ENCODE results near the gene TNFSF15. TPM values are rescaled to one million over a fixed set of nuclear protein-coding genes. Genes with fewer than 3 reads are reported as not detected.

The TNFSF15 gene
- total and polyA plus RNA-seq, 2 experiments from 2014 or later: under 0.01 TPM; not detected in 1

DNA sequence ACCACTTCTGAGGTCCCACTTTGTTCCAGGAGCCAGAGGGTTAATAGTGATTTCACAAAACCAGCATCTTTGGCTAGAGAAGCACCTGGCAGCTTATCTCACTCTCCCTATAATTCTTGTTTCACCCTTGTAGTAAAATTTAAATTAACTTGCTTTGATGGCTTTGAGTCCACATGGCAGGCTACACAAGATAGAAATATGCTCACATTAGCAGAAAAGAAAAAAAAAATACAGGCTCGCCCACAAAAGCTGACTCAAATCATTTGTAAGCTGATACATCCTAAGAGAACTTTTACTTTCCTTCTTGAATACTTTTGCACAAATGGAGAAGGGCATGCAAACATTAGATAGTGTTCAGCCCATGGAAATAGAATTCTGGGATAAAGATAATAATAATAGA lies 36.2 kb downstream of the TNFSF15 start:
- Histone ChIP-seq H3K4me2 (ENCODE audit: unreplicated experiment) (no peak overlapping the region), H3K27ac (no peak overlapping the region), H3K9me3 (ENCODE audit: low read depth) (no peaks in the 10 kb centered on the region), H3K9ac (no peak overlapping the region), H3K36me3 (ENCODE audit: low read depth) (no peaks in the 10 kb centered on the region), H4K20me1 (ENCODE audit: insufficient read depth) (no peaks in the 10 kb centered on the region), H3K27me3 (replicated peaks; ENCODE audit: insufficient read depth) (peaks cover 5% of the 10 kb centered on the region; the same call in 1 of the 2 replicates), H2AFZ (no peak overlapping the region), H3K9me2 (ENCODE audit: insufficient read depth) (no peaks in the 10 kb centered on the region), H3K4me3 (no peak overlapping the region), H3K79me2 (ENCODE audit: insufficient read depth) (no peaks in the 10 kb centered on the region), H3K4me1 (ENCODE audit: insufficient read depth) (no peaks in the 10 kb centered on the region), H3F3A (ENCODE audit: insufficient read depth) (no peaks in the 10 kb centered on the region)
- in situ Hi-C loops (cut with MboI): no loop called here
- peak; percentile 63 for DNase-seq
- TF ChIP-seq EZH2 (IDR thresholded peaks at IDR 0.05; ENCODE audit: insufficient read depth, poor library complexity, severe bottlenecking) (no peak), EZH2phosphoT487 (IDR thresholded peaks at IDR 0.05; ENCODE audit: insufficient read depth, low read depth) (no peak)
- WGBS, 2 experiments (ENCODE audit: low coverage in 1 of 2, low lambda C conversion rate in 2 of 2, missing lambda C conversion rate in 2 of 2): 3 to 16% methylated on average over 1 of the region's 1 CpG

GRCh38 chr9:114763220-114763619 lies 42.6 kb downstream of the TNFSF15 start:
- DNase-seq: no peak
- H3K4me2 ChIP-seq (ENCODE audit: unreplicated experiment): no peak overlapping the region
- H3K36me3 ChIP-seq (ENCODE audit: low read depth): no peaks in the 10 kb centered on the region
- H3K4me3 ChIP-seq: no peak overlapping the region
- H3K27ac ChIP-seq: no peak overlapping the region
- 75 to 82% methylated on average over 4 of the region's 4 CpGs for WGBS, 2 experiments (ENCODE audit: low coverage in 1 of 2, low lambda C conversion rate in 2 of 2, missing lambda C conversion rate in 2 of 2)
- H2AFZ ChIP-seq: no peak overlapping the region
- H3K27me3 ChIP-seq (replicated peaks; ENCODE audit: insufficient read depth): peaks cover 13% of the 10 kb centered on the region; the same call in 1 of the 2 replicates
- no peaks in the 10 kb centered on the region for H3K79me2 ChIP-seq (ENCODE audit: insufficient read depth)
- H3K9me3 ChIP-seq (ENCODE audit: low read depth): no peaks in the 10 kb centered on the region
- H3F3A ChIP-seq (ENCODE audit: insufficient read depth): no peaks in the 10 kb centered on the region
- no peaks in the 10 kb centered on the region for H4K20me1 ChIP-seq (ENCODE audit: insufficient read depth)
- no peaks in the 10 kb centered on the region for H3K4me1 ChIP-seq (ENCODE audit: insufficient read depth)
- TF ChIP-seq EZH2 (IDR thresholded peaks at IDR 0.05; ENCODE audit: insufficient read depth, poor library complexity, severe bottlenecking) (no peak), EZH2phosphoT487 (IDR thresholded peaks at IDR 0.05; ENCODE audit: insufficient read depth, low read depth) (no peak)
- in situ Hi-C loops (cut with MboI): no loop called here
- H3K9ac ChIP-seq: no peak overlapping the region
- no peaks in the 10 kb centered on the region for H3K9me2 ChIP-seq (ENCODE audit: insufficient read depth)

- Histone ChIP-seq H3K36me3 (ENCODE audit: low read depth) (no peaks in the 10 kb centered on the region), H3K79me2 (ENCODE audit: insufficient read depth) (no peaks in the 10 kb centered on the region), H3K4me1 (ENCODE audit: insufficient read depth) (no peaks in the 10 kb centered on the region), H3K9ac (no peak overlapping the region), H3K9me3 (ENCODE audit: low read depth) (no peaks in the 10 kb centered on the region), H2AFZ (no peak overlapping the region), H3K9me2 (ENCODE audit: insufficient read depth) (no peaks in the 10 kb centered on the region), H3K4me2 (ENCODE audit: unreplicated experiment) (no peak overlapping the region), H3K27ac (no peak overlapping the region), H4K20me1 (ENCODE audit: insufficient read depth) (no peaks in the 10 kb centered on the region), H3F3A (ENCODE audit: insufficient read depth) (no peaks in the 10 kb centered on the region), H3K4me3 (no peak overlapping the region), H3K27me3 (replicated peaks; ENCODE audit: insufficient read depth) (peaks cover 8% of the 10 kb centered on the region; the same call in 1 of the 2 replicates)
- no peak for TF ChIP-seq EZH2 (IDR thresholded peaks at IDR 0.05; ENCODE audit: insufficient read depth, poor library complexity, severe bottlenecking)
- no peak for TF ChIP-seq EZH2phosphoT487 (IDR thresholded peaks at IDR 0.05; ENCODE audit: insufficient read depth, low read depth)
- in situ Hi-C loops (cut with MboI): no loop called here
- WGBS, 2 experiments (ENCODE audit: low coverage in 1 of 2, low lambda C conversion rate in 2 of 2, missing lambda C conversion rate in 2 of 2): 77 to 88% methylated on average over 2 of the region's 2 CpGs
- no peak for DNase-seq
Observed at GRCh38 chr9:114761523-114761922, 44.3 kb downstream of the TNFSF15 start.

GRCh38 chr9:114759512-114760341 lies 46.1 kb downstream of the TNFSF15 start:
- WGBS, 2 experiments (ENCODE audit: low coverage in 1 of 2, low lambda C conversion rate in 2 of 2, missing lambda C conversion rate in 2 of 2): 12 to 13% methylated on average over 7 of the region's 7 CpGs
- no peak for DNase-seq
- in situ Hi-C loops (cut with MboI): no loop called here
- H3K4me1 ChIP-seq (ENCODE audit: insufficient read depth): no peaks in the 10 kb centered on the region
- H3K79me2 ChIP-seq (ENCODE audit: insufficient read depth): no peaks in the 10 kb centered on the region
- H2AFZ ChIP-seq: no peak overlapping the region
- H3K27me3 ChIP-seq (replicated peaks; ENCODE audit: insufficient read depth): peaks cover 12% of the 10 kb centered on the region; the same call in 1 of the 2 replicates
- no peaks in the 10 kb centered on the region for H4K20me1 ChIP-seq (ENCODE audit: insufficient read depth)
- no peaks in the 10 kb centered on the region for H3K36me3 ChIP-seq (ENCODE audit: low read depth)
- no peaks in the 10 kb centered on the region for H3K9me3 ChIP-seq (ENCODE audit: low read depth)
- no peak overlapping the region for H3K4me3 ChIP-seq
- H3K27ac ChIP-seq: no peak overlapping the region
- no peak overlapping the region for H3K9ac ChIP-seq
- TF ChIP-seq EZH2phosphoT487 (IDR thresholded peaks at IDR 0.05; ENCODE audit: insufficient read depth, low read depth) (no peak), EZH2 (IDR thresholded peaks at IDR 0.05; ENCODE audit: insufficient read depth, poor library complexity, severe bottlenecking) (no peak)
- H3F3A ChIP-seq (ENCODE audit: insufficient read depth): no peaks in the 10 kb centered on the region
- H3K4me2 ChIP-seq (ENCODE audit: unreplicated experiment): no peak overlapping the region
- H3K9me2 ChIP-seq (ENCODE audit: insufficient read depth): no peaks in the 10 kb centered on the region

All from GM23248 (cell line).